ENCODE measurements around the gene TALDO1. TPM values are rescaled to one million over a fixed set of nuclear protein-coding genes. Genes with fewer than 3 reads are reported as not detected.

TALDO1 gene
- total RNA-seq: 207 and 250 TPM in 2 replicates

DNA sequence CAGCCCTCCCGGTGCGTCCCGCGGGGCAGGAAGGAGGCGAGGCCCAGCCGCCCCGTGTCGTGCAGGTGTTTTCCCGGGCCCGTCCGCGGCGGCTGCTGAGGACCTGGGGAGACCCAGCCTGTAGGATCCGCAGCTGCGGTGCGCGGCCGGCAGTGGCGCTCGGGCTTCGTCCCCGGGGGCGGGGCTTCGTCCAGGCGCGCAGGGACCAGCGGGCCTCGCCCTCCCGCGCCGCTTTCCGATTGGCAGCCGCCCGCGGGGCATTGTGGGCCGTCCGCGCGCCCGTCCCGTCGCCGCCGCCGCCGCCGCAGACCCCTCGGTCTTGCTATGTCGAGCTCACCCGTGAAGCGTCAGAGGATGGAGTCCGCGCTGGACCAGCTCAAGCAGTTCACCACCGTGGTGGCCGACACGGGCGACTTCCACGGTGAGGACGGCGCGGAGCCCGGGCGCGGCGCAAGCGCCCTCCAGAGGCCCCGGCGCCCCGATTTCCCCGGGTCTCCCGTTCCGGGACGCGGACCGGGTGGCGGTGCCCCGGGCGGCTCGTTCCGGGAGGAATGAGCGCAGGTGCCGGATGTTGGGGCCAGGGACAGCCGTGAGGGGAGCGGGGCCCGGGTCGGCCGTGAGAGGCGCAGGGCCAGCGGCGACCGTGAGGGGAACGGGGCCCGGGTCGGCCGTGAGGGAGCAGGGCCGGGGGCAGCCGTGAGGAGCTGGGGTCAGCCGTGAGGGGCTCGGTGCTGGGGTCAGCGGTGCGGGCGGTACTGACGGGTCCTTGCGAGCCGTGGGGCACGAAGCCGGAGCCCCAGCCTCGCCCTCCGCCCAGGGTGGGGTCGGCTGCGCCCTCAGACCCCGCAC, at the start of gene TALDO1:
Gene TALDO1, plus strand, starts transcription at position 307 of the 849 bp plus-strand sequence. Its CDS starts 18 bp downstream, at position 325.

DNA sequence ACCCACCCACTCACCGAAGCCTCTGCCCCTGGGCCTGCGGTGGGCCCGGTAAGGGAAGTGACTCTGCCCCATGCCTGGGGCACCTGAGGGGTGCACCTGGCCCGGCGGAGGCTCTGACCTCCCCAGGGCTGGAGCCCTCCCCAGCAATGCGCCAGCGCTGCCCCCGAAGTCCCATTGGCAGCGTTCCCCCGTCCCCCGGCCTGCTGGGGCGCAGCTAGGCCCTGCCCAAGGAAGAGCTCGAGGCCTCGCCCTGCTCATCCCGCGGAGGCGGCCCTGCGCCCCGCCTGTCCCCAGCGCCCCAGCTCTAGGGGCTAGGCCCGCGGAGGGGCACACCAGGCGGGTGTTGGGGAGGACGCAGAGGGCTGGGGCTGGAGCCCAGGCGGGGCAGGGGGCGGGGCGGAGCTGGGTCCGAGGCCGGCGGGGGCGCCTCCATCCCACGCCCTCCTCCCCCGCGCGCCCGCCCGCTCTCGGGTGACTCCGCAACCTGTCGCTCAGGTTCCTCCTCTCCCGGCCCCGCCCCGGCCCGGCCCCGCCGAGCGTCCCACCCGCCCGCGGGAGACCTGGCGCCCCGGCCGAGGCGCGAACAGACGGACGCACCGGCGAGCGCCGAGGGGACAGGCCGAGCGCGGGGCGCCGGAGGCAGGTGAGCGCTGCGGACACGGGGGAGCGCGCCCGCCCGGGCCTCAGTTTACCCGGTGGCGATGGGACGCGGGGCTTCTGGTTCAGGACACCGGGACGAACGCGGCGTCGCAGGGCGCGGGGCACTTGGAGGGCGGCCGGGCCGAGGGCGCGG, 41.4 kb upstream of the TALDO1 start, which contains the start of gene EPS8L2:
Gene EPS8L2, plus strand, starts transcription at position 586 of the 793 bp plus-strand sequence. CDS start 3,177 bp downstream, outside the sequence.

DNA sequence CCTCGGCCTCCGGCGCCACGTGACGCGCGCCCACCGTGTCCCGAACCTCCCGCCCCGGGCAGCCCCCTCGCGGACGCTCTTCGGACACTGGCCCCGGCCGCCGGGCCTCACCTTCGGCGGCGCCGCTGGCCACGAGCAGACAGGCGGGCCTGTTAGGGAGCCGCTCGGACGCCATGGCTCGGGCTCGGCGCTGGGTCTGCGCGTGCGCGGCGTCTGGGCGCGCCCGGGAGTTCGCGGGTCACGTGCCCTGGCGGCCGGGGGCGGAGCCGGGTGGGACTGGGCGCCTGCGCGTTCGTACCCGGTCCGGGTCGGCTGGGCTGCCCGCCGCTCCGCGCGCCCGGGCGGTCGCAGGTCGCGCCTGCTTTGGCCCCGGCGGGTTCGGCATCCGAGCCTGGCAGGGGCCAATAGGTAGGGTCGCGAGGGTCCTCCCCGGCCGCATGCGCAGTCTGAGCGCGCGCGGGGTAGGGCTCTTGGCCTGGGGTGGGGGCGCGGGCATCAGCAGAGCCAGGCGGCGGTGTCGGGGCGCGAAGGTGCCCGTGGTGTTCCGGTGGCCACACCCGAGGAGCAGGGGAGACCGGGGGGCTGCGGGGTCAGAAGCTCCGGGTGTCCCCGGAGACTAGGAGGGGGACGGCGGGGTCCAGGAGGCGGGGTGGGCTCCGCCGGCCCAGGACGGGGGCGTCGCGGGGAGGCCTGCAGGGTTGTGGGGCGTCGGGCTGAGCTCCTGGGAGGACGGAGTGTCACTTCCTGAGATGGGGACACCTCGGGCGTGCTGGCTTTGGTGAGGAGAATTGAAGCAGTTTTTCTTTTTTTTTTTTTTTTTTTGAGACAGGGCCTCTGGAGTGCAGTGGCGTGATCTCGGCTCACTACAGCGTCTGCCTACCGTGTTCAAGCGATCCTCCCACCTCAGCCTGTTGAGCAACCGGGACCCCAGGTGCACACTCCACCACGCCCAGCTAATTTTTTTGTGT, 30.3 kb downstream of the TALDO1 start, which contains the start of gene GATD1:
Gene GATD1, minus strand, starts transcription at position 200 of the 968 bp plus-strand sequence. Its CDS starts 25 bp downstream, at position 175.

DNA sequence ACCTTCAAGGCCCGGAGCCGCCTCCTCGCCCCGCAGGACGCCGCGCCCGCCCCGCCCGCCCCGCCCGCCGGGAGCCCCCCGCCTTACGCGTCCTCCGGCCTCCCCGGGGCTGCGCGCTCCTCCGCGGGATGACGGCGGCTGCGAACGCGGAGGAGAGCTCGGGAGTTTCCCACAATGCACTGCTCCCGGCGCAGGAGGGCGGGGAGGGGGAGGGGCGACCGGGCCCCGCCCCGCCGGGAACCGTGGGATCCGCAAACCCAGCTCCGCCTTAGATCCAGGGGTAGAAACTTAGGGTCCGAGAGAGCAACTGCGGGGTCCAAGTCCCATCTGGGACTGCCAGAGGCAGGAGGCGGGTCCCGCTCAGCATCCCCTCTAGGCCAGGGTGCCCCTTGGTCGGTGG, 42.7 kb downstream of the TALDO1 start, which contains the start of gene CEND1:
Gene CEND1, minus strand, starts transcription at position 148 of the 400 bp plus-strand sequence. CDS start 1,514 bp downstream, outside the sequence.

DNA sequence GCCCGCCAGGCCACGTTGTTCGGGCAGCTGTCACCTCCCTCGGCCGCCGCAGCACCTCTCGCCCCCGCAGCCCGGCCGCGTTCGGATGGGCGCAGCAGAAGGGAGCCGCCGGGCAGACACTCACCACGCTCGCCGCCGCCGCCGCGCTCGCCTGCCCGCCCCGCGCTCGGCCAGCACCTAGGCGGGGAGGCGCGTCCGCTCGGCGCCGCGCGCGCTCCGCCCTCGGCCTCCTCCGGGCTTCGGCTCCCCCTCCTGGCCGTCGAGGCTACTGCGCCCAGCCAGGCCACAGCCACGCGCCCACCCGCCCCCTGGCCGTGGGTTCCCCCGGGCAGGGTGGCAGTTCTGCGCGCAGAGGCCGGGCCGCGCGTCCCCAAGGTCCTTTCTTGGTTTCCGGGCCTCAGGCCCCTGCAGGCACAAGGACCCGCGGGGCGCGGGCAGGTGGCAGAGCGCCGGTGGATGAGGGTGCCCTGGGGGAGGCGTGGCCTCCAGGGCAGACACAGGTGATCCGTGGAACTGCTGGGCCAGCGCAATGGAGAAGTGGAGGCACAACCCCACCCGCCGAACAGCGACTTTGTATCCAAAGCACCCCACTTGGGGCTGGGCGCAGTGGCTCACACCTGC, 50.9 kb downstream of the TALDO1 start, which contains the start of gene SLC25A22:
Gene SLC25A22, minus strand, starts transcription at position 189 of the 621 bp plus-strand sequence. CDS start 3,275 bp downstream, outside the sequence.

DNA sequence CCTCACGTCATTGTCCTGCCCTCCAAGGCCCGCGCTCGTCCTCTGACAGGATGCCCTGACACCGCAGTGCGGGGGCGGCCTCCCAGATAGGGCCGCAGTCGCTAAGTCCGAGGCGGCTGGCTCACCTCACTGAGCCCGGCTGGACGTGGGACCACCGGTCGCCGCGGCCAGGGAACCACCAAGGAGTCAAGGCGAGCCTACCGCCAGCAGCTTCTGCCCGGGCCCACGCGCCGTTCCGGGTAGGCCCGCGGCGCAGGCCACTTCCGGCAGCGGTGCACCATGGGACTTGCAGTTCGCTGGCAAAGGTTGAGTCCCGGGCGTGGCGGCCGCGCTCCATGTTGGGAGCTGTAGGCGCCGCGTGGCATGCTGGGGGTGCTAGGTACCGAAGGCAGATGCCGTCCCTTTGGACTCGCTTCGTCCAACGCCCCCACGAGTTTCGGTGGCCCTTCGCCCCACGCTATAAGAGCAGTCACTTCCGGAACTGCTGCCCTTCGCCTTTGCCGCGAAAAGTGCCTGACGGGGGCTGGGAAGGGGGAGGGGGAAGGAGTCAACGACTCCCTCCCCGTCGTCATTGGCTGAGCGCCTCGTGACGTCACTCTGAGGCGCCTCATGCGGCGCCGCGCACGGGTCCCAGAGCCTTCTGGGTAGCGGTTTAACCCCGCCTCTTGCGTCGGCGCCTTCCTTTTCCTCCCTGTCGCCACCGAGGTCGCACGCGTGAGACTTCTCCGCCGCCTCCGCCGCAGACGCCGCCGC, 62.2 kb downstream of the TALDO1 start, which contains the start of gene RPLP2:
Gene RPLP2, plus strand, starts transcription at position 681 of the 753 bp plus-strand sequence. CDS start 268 bp downstream, outside the sequence.

Other genes with a start within 250 kb of the TALDO1 start
- gene RNH1, start 240.2 kb upstream of the TALDO1 start, total RNA-seq: 203 and 307 TPM in 2 replicates
- 77.6 and 97.3 TPM in 2 replicates for gene HRAS, start 211.9 kb upstream of the TALDO1 start, total RNA-seq
- 0.27 and 0.47 TPM in 2 replicates for gene LRRC56, start 209.9 kb upstream of the TALDO1 start, total RNA-seq
- 0.36 and 1.1 TPM in 2 replicates for gene LMNTD2, start 186.7 kb upstream of the TALDO1 start, total RNA-seq
- 10.4 and 14.9 TPM in 2 replicates for gene RASSF7, start 186.5 kb upstream of the TALDO1 start, total RNA-seq
- 25.6 and 33.3 TPM in 2 replicates for gene PHRF1, start 171.0 kb upstream of the TALDO1 start, total RNA-seq
- gene IRF7, start 131.5 kb upstream of the TALDO1 start, total RNA-seq: 10.4 and 11.3 TPM in 2 replicates
- not detected in 2 replicates for gene CDHR5, start 122.5 kb upstream of the TALDO1 start, total RNA-seq
- gene SCT, start 120.3 kb upstream of the TALDO1 start, total RNA-seq: not detected in 2 replicates
- gene DRD4, start 110.2 kb upstream of the TALDO1 start, total RNA-seq: not detected in 2 replicates
- gene DEAF1, start 52.2 kb upstream of the TALDO1 start, total RNA-seq: 39.4 and 44.8 TPM in 2 replicates
- 5.5 and 6.2 TPM in 2 replicates for gene TMEM80, start 51.6 kb upstream of the TALDO1 start, total RNA-seq
- 2.7 and 3.9 TPM in 2 replicates for gene EPS8L2, start 41.2 kb upstream of the TALDO1 start, total RNA-seq
- 22.7 and 25.9 TPM in 2 replicates for gene GATD1, start 30.0 kb downstream of the TALDO1 start, total RNA-seq
- gene CEND1, start 42.6 kb downstream of the TALDO1 start, total RNA-seq: under 0.01 and 0.18 TPM in 2 replicates
- gene SLC25A22, start 50.8 kb downstream of the TALDO1 start, total RNA-seq: 6.8 and 7.6 TPM in 2 replicates
- 7.0 and 9.0 TPM in 2 replicates for gene PIDD1, start 57.8 kb downstream of the TALDO1 start, total RNA-seq
- gene RPLP2, start 62.5 kb downstream of the TALDO1 start, total RNA-seq: 353 and 358 TPM in 2 replicates
- gene PNPLA2, start 71.5 kb downstream of the TALDO1 start, total RNA-seq: 15.0 and 23.4 TPM in 2 replicates
- gene CRACR2B, start 80.5 kb downstream of the TALDO1 start, total RNA-seq: 2.7 and 4.8 TPM in 2 replicates
- 545 and 757 TPM in 2 replicates for gene CD151, start 85.5 kb downstream of the TALDO1 start, total RNA-seq
- 159 and 286 TPM in 2 replicates for gene POLR2L, start 95.1 kb downstream of the TALDO1 start, total RNA-seq
- gene TSPAN4, start 95.4 kb downstream of the TALDO1 start, total RNA-seq: 63.9 and 81.4 TPM in 2 replicates
- 34.7 and 45.0 TPM in 2 replicates for gene CHID1, start 163.3 kb downstream of the TALDO1 start, total RNA-seq
- 37.9 and 49.3 TPM in 2 replicates for gene AP2A2, start 178.4 kb downstream of the TALDO1 start, total RNA-seq